ENCODE measurements around the gene SLC35F6.

The SLC35F6 gene

GRCh38 chr2:26764078-26764887 is at the start of gene SLC35F6:
Gene SLC35F6, plus strand, starts transcription at chr2:26764284. Its CDS starts 66 bp downstream, at chr2:26764350.
- DNase-seq = peak; percentile 86

DNA sequence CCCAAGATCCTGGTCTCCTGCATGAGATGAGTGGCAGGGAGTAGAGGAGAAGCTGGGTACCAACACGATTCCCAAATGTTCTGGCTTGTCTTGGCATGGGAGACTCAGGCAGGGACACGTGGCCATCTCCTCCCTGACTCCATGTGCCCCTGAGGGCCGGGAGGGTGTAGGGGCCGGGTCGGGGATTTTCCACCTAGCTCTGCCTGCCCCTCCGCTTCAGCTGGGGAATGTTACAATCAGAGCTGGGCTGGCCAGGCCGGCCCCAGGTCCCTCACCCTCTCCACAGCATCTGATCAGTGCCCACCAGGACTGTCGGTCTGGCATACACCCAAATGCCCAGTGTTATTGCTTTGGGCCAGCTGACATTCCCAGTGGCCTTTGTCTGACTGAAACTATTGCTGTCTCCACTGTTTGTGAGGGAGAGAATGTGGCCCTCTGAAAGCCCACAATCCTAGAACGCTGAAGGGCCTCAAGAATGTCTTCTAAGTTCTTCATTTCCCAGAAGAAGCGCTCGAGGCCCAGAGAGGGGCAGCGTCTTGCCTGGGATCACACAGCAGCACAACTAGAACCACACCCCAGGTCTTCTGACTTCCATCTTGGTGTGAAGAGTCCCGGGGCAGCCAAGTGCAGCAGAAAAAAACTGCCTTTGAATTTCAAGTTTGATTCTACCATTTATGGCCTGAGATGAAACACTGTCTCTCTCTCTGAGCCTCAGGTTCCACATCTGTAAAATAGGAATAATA is 48.4 kb upstream of the SLC35F6 start:
- no peak for DNase-seq

- DNase-seq = no peak
Observed at GRCh38 chr2:26716340-26716739, 47.7 kb upstream of the SLC35F6 start.

GRCh38 chr2:26716769-26717168 is 47.3 kb upstream of the SLC35F6 start:
- DNase-seq = no peak

GRCh38 chr2:26717362-26717761 is 46.7 kb upstream of the SLC35F6 start:
- no peak for DNase-seq

DNA sequence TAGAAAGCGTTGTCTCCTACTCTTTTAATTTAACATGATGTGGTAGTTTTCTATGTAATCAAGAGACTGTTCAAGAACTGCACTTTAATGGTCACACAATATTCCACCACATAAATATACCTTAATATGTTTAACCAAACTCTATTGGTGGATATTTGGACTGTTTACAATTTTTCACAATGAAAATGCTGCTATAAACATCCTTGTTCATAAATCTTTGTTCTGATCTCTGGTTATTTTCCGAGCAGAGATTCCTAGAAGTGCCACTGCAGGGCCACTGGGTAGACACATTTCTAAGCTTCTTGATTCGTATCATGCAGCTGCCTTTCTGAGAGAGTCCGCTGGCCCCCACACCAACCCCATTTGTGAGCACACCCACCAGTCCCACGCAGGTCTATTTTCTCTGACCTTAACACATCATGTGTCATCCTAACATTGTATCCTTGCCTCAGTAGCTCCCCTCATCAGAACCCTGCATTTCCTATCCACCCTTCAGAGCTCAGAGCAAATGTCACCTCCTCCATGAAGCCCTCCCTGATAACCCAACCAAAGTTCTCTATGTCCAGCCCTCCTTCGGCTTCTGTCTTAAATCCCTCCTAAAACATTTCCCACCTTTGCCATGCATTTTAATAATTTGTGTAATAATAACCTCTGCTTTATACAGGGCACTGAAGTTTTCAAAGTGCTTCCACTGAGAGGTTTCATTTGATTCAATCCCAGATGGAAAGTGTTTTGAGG is 45.0 kb upstream of the SLC35F6 start:
- no peak for DNase-seq

DNA sequence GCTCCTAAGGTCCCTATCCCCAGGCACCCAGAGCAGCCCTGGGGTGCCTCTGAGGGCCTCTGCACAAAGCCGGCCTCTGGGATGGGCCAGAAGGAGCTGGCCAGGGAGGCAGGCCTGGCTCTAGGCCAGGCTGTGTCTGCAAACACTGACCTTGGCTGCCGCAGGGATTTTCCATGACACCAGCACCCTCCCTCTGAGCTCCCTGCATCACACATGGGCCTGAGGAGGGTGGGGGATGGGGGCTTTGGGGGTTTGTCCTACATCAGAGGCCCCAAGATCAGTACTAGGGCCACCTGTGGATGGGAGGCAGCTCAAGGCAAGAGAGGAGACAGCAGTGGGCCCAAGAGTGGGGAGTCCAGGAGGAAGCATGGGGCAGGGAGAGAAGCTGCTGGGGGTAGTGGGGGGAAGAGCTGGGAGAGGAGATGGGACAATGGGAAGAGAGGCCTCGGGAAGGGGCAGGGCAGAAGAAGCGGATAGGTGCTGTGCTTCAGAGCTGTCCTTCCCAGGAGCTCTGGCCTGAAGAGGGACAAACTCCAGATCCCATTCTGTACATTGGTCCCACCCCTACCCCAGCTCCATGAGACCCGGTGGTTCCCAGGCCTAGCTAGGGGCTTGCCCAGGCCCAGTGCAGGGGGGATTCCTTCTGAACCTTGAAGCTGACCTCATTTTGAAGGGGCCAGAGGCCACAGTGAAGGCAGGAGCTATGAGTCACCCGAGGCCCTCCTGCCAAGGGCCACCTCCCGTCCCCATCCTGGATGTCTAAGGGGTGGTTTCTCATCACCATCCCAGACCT is 43.6 kb upstream of the SLC35F6 start:
- DNase-seq = peak; percentile 67

DNA sequence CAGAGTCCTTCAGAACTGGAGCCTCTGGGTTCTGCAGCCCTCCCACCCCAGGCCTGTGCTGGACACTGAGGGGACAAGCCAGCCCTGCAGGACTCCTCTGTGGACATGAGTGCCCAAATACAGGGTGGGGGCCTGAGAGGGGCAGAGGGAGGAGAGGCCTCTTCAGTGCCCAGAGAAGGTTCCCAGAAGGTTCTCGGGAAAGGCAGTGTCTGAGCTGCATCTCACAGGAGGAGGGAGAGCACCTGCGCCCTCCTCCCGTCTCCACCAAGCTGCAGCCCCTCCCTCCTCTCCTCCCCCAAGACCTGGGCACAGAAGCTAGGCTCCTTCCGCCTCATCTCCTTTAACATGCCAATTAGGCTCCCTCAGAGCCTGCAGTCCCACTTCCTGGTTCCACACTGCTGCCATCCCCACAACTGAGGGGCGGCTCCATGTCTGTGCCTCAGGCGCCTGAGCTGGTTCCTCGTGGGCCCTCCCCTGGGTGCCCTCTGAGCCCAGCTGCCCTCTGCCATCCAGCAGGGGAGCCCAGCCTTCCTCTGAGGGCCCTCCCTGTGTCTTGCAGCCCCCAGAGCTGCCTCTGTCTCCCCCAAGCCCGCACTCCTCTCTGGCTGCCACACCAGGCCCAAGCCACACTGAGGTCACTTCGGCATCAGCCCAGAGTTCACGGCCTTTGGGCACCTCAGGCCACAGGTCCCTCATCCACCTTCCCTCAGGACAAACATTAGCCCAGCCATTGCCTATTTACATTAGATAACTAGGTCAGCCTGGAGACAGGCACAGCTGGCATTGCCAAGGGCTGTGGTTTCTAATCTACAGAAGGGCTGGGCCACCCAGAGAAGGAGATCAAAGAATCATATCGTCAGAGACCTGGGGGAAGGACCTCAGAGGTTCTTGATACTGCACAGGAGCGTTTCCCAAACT is 42.7 kb upstream of the SLC35F6 start:
- no peak for DNase-seq

- DNase-seq = no peak
Observed at GRCh38 chr2:26722328-26722727, 41.8 kb upstream of the SLC35F6 start.

- no peak for DNase-seq
Observed at GRCh38 chr2:26722911-26723310, 41.2 kb upstream of the SLC35F6 start.

DNA sequence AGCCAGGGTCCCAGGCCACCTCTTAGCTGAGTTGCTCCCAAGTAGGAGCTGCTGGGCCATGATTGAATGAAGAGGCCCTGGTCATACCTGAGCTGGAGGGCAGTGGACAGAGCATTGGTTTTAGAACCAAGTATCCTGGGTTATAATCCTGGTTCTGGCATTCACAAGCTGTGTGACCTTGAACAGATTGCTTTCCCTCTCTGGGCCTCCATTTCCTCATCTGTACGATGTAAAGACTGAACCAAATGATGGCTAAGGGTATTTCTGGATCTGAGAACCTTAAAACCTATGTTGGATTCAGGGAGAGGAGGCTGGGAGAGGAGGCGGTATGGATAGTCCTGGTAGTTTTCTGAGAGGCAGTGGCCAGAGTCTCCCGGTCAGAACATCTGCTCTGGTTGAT is 40.6 kb upstream of the SLC35F6 start:
- DNase-seq = no peak

GRCh38 chr2:26723991-26724750 is 39.9 kb upstream of the SLC35F6 start:
- DNase-seq = no peak

GRCh38 chr2:26724784-26725520 is 39.1 kb upstream of the SLC35F6 start:
- no peak for DNase-seq

DNA sequence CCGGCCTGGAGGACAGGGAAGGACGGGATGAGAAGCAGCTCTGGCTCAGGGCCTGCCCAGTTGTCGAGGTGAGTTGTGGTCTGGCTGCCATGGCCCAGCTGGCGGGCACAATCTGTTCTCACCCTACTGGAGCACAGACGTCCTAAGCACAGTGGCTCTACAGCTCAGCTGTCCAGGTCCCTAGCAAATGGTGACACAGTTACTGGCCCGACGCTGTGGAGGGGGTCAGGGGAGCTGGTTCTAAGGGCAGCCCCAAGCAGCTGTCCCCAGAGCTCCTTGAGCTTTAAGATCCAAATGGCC is 38.6 kb upstream of the SLC35F6 start:
- DNase-seq = no peak

GRCh38 chr2:26726228-26726627 is 37.9 kb upstream of the SLC35F6 start:
- no peak for DNase-seq

DNA sequence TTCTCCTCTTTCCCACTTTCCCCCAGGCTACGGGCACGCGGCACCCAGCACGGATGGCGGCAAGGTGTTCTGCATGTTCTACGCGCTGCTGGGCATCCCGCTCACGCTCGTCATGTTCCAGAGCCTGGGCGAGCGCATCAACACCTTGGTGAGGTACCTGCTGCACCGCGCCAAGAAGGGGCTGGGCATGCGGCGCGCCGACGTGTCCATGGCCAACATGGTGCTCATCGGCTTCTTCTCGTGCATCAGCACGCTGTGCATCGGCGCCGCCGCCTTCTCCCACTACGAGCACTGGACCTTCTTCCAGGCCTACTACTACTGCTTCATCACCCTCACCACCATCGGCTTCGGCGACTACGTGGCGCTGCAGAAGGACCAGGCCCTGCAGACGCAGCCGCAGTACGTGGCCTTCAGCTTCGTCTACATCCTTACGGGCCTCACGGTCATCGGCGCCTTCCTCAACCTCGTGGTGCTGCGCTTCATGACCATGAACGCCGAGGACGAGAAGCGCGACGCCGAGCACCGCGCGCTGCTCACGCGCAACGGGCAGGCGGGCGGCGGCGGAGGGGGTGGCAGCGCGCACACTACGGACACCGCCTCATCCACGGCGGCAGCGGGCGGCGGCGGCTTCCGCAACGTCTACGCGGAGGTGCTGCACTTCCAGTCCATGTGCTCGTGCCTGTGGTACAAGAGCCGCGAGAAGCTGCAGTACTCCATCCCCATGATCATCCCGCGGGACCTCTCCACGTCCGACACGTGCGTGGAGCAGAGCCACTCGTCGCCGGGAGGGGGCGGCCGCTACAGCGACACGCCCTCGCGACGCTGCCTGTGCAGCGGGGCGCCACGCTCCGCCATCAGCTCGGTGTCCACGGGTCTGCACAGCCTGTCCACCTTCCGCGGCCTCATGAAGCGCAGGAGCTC is 36.2 kb upstream of the SLC35F6 start:
- no peak for DNase-seq

DNA sequence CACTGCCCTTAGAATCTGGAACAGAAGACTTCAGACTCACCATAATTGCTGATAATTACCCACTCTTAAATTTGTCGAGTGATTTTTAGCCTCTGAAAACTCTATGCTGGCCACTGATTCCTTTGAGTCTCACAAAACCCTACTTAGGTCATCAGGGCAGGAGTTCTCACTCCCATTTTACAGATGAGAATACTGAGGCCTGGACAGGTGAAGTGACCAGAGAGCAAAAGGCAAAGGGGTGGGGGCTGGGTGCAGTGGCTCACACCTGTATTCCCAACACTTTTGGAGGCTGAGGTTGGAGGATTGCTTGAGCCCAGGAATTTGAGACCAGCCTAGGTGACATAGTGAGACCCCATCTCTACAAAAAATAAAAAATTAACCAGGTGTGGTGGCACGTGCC is 34.8 kb upstream of the SLC35F6 start:
- DNase-seq = no peak

- DNase-seq = no peak
Observed at GRCh38 chr2:26730549-26731344, 33.3 kb upstream of the SLC35F6 start.
